Calu3 (cell line): ENCODE data around the gene SORT1. TPM values are rescaled to one million over a fixed set of nuclear protein-coding genes. Genes with fewer than 3 reads are reported as not detected.
A peak's percentile ranks its signal among the peaks of the same experiment; 100 is the strongest.

Experiments used
- BruUV-seq: library from RNA; stranded (reverse); fragments of 400-500 nt; replicated peaks from 2 replicates; lab custom pipeline; 2021; lab: Mats Ljungman, UMichigan
- CTCF ChIA-PET: fragments of 300-600 bp; sonication (Branson Sonifier 250); formaldehyde crosslinking; loops from one replicate; lab custom pipeline; 2022; ENCODE audit warnings: antibody characterized with exemption; lab: Charles Lee
- DNase-seq: peaks from one replicate; pipeline ENCODE4 v3.0.0; 2022
- H3K27ac Mint-ChIP-seq: one replicate; pipeline ENCODE4 v1.8.0; 2022; ENCODE audit warnings: mixed read lengths; ENCODE audit not compliant: unreplicated experiment
- H3K27me3 Mint-ChIP-seq: one replicate; pipeline ENCODE4 v1.8.0; 2022; ENCODE audit warnings: mixed read lengths; ENCODE audit not compliant: unreplicated experiment
- H3K36me3 Mint-ChIP-seq: one replicate; pipeline ENCODE4 v1.8.0; 2022; ENCODE audit warnings: mild to moderate bottlenecking, moderate library complexity, mixed read lengths; ENCODE audit not compliant: insufficient read depth, unreplicated experiment
- H3K4me1 Mint-ChIP-seq: one replicate; pipeline ENCODE4 v1.8.0; 2022; ENCODE audit warnings: mild to moderate bottlenecking, low read depth, mixed read lengths; ENCODE audit not compliant: unreplicated experiment
- H3K4me3 Mint-ChIP-seq: one replicate; pipeline ENCODE4 v1.8.0; 2022; ENCODE audit warnings: mild to moderate bottlenecking, low read depth, moderate library complexity, mixed read lengths; ENCODE audit not compliant: unreplicated experiment
- H3K9me3 Mint-ChIP-seq: one replicate; pipeline ENCODE4 v1.8.0; 2022; ENCODE audit warnings: low read depth, mixed read lengths; ENCODE audit not compliant: unreplicated experiment
- CTCF ChIP-seq: fragments of 200-600 bp; IDR thresholded peaks from one replicate; pipeline ENCODE4 v1.8.0; 2022; ENCODE audit warnings: antibody characterized with exemption; ENCODE audit not compliant: unreplicated experiment
- intact Hi-C: fragments of 100-400 bp; cut with micrococcal nuclease; formaldehyde crosslinking; loops from one replicate; pipeline ENCODE4 v1.10.0; 2022; ENCODE audit not compliant: unreplicated experiment
- total RNA-seq: library from RNA; stranded (reverse); gene quantifications from 2 replicates; pipeline ENCODE4 v1.2.3, GENCODE V29; 2022

Gene SORT1
- total RNA-seq, 1 experiment from 2014 or later = 68.2 TPM

- peaks cover 14% of the 10 kb centered on the region for H3K36me3 Mint-ChIP-seq
- no peaks in the 10 kb centered on the region for H3K9me3 Mint-ChIP-seq
- peaks cover 46% of the 10 kb centered on the region for H3K4me1 Mint-ChIP-seq
- TF ChIP-seq CTCF = no peak
- H3K4me3 Mint-ChIP-seq = no peak overlapping the region
- intact Hi-C loops = loop anchor here (10.0 kb wide), 1 partner anchor 199 kb away; no protein-coding TSS in a partner anchor
- no TSS peak for BruUV-seq
- DNase-seq = no peak
- CTCF ChIA-PET = no interaction called here
- H3K27ac Mint-ChIP-seq = no peak overlapping the region
- H3K27me3 Mint-ChIP-seq = no peaks in the 10 kb centered on the region
These were observed 4.0 kb downstream of the SORT1 start for GRCh38 chr1:109393617-109394233.

- TF ChIP-seq CTCF = no peak
- BruUV-seq = no TSS peak
- intact Hi-C loops = loop anchor here (10.0 kb wide), 1 partner anchor 198 kb away; no protein-coding TSS in a partner anchor
- no peaks in the 10 kb centered on the region for H3K9me3 Mint-ChIP-seq
- peak overlapping the region; percentile 5 for H3K27ac Mint-ChIP-seq
- H3K27me3 Mint-ChIP-seq = no peaks in the 10 kb centered on the region
- H3K36me3 Mint-ChIP-seq = peaks cover 11% of the 10 kb centered on the region
- CTCF ChIA-PET = no interaction called here
- peak overlapping the region; percentile 53 for H3K4me3 Mint-ChIP-seq
- H3K4me1 Mint-ChIP-seq = peaks cover 46% of the 10 kb centered on the region
- DNase-seq = peak; percentile 14
These were observed 4.7 kb downstream of the SORT1 start for GRCh38 chr1:109392788-109393616.

- TF ChIP-seq CTCF = no peak
- DNase-seq = no peak
- peak overlapping the region; percentile 5 for H3K27ac Mint-ChIP-seq
- H3K36me3 Mint-ChIP-seq = peaks cover 4% of the 10 kb centered on the region
- H3K4me1 Mint-ChIP-seq = peaks cover 46% of the 10 kb centered on the region
- no peaks in the 10 kb centered on the region for H3K27me3 Mint-ChIP-seq
- CTCF ChIA-PET = no interaction called here
- intact Hi-C loops = loop anchor here (10.0 kb wide), 1 partner anchor 197 kb away; no protein-coding TSS in a partner anchor
- BruUV-seq = no TSS peak
- no peaks in the 10 kb centered on the region for H3K9me3 Mint-ChIP-seq
- H3K4me3 Mint-ChIP-seq = peak overlapping the region; percentile 53
These were observed 5.5 kb downstream of the SORT1 start for GRCh38 chr1:109392037-109392787.

GRCh38 chr1:109391626-109392025 is 6.1 kb downstream of the SORT1 start:
- intact Hi-C loops = loop anchor here (10.0 kb wide), 1 partner anchor 197 kb away; no protein-coding TSS in a partner anchor
- BruUV-seq = no TSS peak
- CTCF ChIA-PET = no interaction called here
- H3K27me3 Mint-ChIP-seq = no peaks in the 10 kb centered on the region
- H3K4me3 Mint-ChIP-seq = no peak overlapping the region
- H3K27ac Mint-ChIP-seq = no peak overlapping the region
- H3K36me3 Mint-ChIP-seq = no peaks in the 10 kb centered on the region
- peaks cover 46% of the 10 kb centered on the region for H3K4me1 Mint-ChIP-seq
- no peak for TF ChIP-seq CTCF
- H3K9me3 Mint-ChIP-seq = no peaks in the 10 kb centered on the region
- no peak for DNase-seq
